Stomach (tissue), 9 donors: ENCODE measurements around the gene GARS1. TPM values are rescaled to one million over a fixed set of nuclear protein-coding genes. Genes with fewer than 3 reads are reported as not detected.
A peak's percentile ranks its signal among the peaks of the same experiment; 100 is the strongest.

Experiments
- DNase-seq, 2 donors: peaks; one replicate each; pipeline versions ENCODE4 v3.0.0 to v3.0.0-alpha.2; 2013 to 2019
- H3K27ac ChIP-seq, 5 donors: fragments of 200-600 bp in 4 of 5; sonication (generic) in 4 of 5; one replicate each; pipeline ENCODE4 v1.5.1; 2013 to 2019; ENCODE audit warnings: mild to moderate bottlenecking in 1 of 5, moderate library complexity in 1 of 5
- H3K27me3 ChIP-seq, 3 donors: fragments of 200-600 bp; sonication (generic); one replicate each; pipeline ENCODE4 v1.5.1; 2017 to 2019; ENCODE audit warnings: mixed run types in 1 of 3
- H3K36me3 ChIP-seq, 4 donors: fragments of 200-600 bp; sonication (generic); 1 replicate in 3 of 4; 2 replicates in 1 of 4; pipeline ENCODE4 v1.5.1; 2016 to 2019
- H3K4me1 ChIP-seq, 4 donors: fragments of 200-600 bp; sonication (generic); one replicate each; pipeline ENCODE4 v1.5.1; 2016 to 2019
- H3K4me3 ChIP-seq, 4 donors: fragments of 200-600 bp; sonication (generic) in 3 of 4; one replicate each; pipeline ENCODE4 v1.5.1; 2016 to 2019; ENCODE audit warnings: mild to moderate bottlenecking in 1 of 4
- H3K9me3 ChIP-seq, 4 donors: fragments of 200-600 bp; sonication (generic); one replicate each; pipeline ENCODE4 v1.5.1; 2016 to 2019
- CTCF ChIP-seq, 7 experiments: fragments of 450-650 bp in 4 of 7; fragments of 200-600 bp in 3 of 7; sonication (generic) in 3 of 7; IDR thresholded peaks; one replicate each; pipeline ENCODE4 v1.5.1; 2016 to 2019; ENCODE audit warnings: antibody characterized with exemption in 7 of 7, control low read depth in 2 of 7, mild to moderate bottlenecking in 1 of 7
- EP300 ChIP-seq: sonication (generic); formaldehyde crosslinking; IDR thresholded peaks from one replicate; pipeline ENCODE4 v1.6.1; 2017; ENCODE audit warnings: antibody characterized with exemption
- POLR2A ChIP-seq, 4 donors: fragments of 450-650 bp; IDR thresholded peaks; one replicate each; pipeline ENCODE4 v1.6.1; 2016; ENCODE audit warnings: antibody characterized with exemption in 4 of 4, control low read depth in 2 of 4, mild to moderate bottlenecking in 1 of 4, moderate library complexity in 1 of 4
- POLR2AphosphoS5 ChIP-seq, 3 donors: sonication (generic); formaldehyde crosslinking; IDR thresholded peaks; one replicate each; pipeline ENCODE4 v1.6.1; 2016; ENCODE audit warnings: antibody characterized with exemption in 3 of 3
- WGBS, 5 donors: extraction: QIAGEN DNeasy Blood & Tissue Kit in 3 of 5; methylation state at CpG; one replicate each; pipeline versions ENCODE4 v1.1.5 to v1.1.7; 2013 to 2018; 5-methylcytosine and 5-hydroxymethylcytosine counted together
- intact Hi-C: fragments of 100-400 bp; cut with DNase I; formaldehyde crosslinking; loops from one replicate; pipeline ENCODE4 v1.15.1; 2023; ENCODE audit warnings: low total_unique reads
- polyA plus RNA-seq, 3 donors: library from polyadenylated mRNA; stranded (reverse); fragments of 200-250 nt; gene quantifications; one replicate each; pipeline ENCODE4 v1.2.3, GENCODE V29; 2013
- total RNA-seq, 5 donors: library from RNA; depleted of rRNA; stranded (reverse); fragments of >200 nt; gene quantifications; one replicate each; pipeline versions ENCODE4 v1.1.0 to v1.2.3, GENCODE V29; 2014 to 2016
- donor health status: healthy with polysubstance abuse.
- donor health status: Bipolar disorder and iron deficiency.
- donor health status: healthy.

GARS1 gene
- total and polyA plus RNA-seq, 8 donors: 37.5 to 124 (median 74.8) TPM

- TF ChIP-seq POLR2AphosphoS5 (IDR thresholded peaks at IDR 0.05) (no peak), EP300 (no peak), CTCF (IDR thresholded peaks at IDR 0.05) (no peak), POLR2A (IDR thresholded peaks at IDR 0.05) (no peak)
- Histone ChIP-seq H3K27me3 (no peaks in the 10 kb centered on the region), H3K9me3 (no peaks in the 10 kb centered on the region), H3K27ac (peak overlapping the region; percentile 91 to 97 (median 93)), H3K4me3 (peak overlapping the region; percentile 70 to 91 (median 80)), H3K4me1 (peaks cover 18 to 58% (median 35%) of the 10 kb centered on the region in 4 donors), H3K36me3 (peaks cover 5 to 6% (median 6%) of the 10 kb centered on the region in 4 donors)
- intact Hi-C loops: no loop called here
- peak in 1 of 2 donors; percentile 68 for DNase-seq
- 0 to 1% (median 0%) methylated on average over 12 of the region's 12 CpGs for WGBS, 5 donors
These were observed 584 bp upstream of the GARS1 start for GRCh38 chr7:30594048-30594539.

- Histone ChIP-seq H3K27me3 (no peaks in the 10 kb centered on the region), H3K4me1 (peaks cover 18 to 58% (median 35%) of the 10 kb centered on the region in 4 donors), H3K4me3 (peak overlapping the region; percentile 70 to 91 (median 80)), H3K36me3 (peaks cover 18 to 21% (median 20%) of the 10 kb centered on the region in 4 donors), H3K9me3 (no peaks in the 10 kb centered on the region), H3K27ac (peak overlapping the region; percentile 91 to 97 (median 93))
- WGBS, 5 donors: 0 to 1% (median 1%) methylated on average over 13 of the region's 13 CpGs
- peak in 1 of 2 donors; percentile 24 for DNase-seq
- no peak for TF ChIP-seq POLR2A (IDR thresholded peaks at IDR 0.05)
- intact Hi-C loops: no loop called here
These were observed 847 bp downstream of the GARS1 start for GRCh38 chr7:30595436-30596013.

GRCh38 chr7:30596014-30596641 is 1.4 kb downstream of the GARS1 start:
- Histone ChIP-seq H3K9me3 (no peaks in the 10 kb centered on the region), H3K4me1 (peaks cover 18 to 58% (median 35%) of the 10 kb centered on the region in 4 donors), H3K4me3 (peak overlapping the region; percentile 70 to 91 (median 80)), H3K27me3 (no peaks in the 10 kb centered on the region), H3K27ac (peak overlapping the region in 4 of 5 donors; percentile 91 to 97 (median 93)), H3K36me3 (peaks cover 24 to 27% (median 26%) of the 10 kb centered on the region in 4 donors)
- intact Hi-C loops: no loop called here
- WGBS, 5 donors: 5 to 13% (median 7%) methylated on average over 14 of the region's 14 CpGs
- no peak for TF ChIP-seq POLR2A (IDR thresholded peaks at IDR 0.05)
- no peak for TF ChIP-seq POLR2AphosphoS5 (IDR thresholded peaks at IDR 0.05)
- TF ChIP-seq EP300: no peak
- no peak for TF ChIP-seq CTCF (IDR thresholded peaks at IDR 0.05)
- peak in 1 of 2 donors; percentile 56 for DNase-seq

- H3K27me3 ChIP-seq: no peaks in the 10 kb centered on the region
- H3K9me3 ChIP-seq: no peaks in the 10 kb centered on the region
- 77 to 86% (median 82%) methylated on average over 3 of the region's 3 CpGs for WGBS, 5 donors
- TF ChIP-seq EP300 (no peak), POLR2AphosphoS5 (IDR thresholded peaks at IDR 0.05) (no peak), POLR2A (IDR thresholded peaks at IDR 0.05) (no peak), CTCF (IDR thresholded peaks at IDR 0.05) (no peak)
- no peak for DNase-seq
- peak overlapping the region in 1 of 5 donors; percentile 97 for H3K27ac ChIP-seq
- intact Hi-C loops: no loop called here
- H3K4me1 ChIP-seq: peaks cover 18 to 54% (median 34%) of the 10 kb centered on the region in 4 donors
- peak overlapping the region in 3 of 4 donors; percentile 70 to 91 (median 72) for H3K4me3 ChIP-seq
- H3K36me3 ChIP-seq: peaks cover 29 to 33% (median 32%) of the 10 kb centered on the region in 4 donors
These were observed 2.0 kb downstream of the GARS1 start for GRCh38 chr7:30596721-30597120.
